Measurements from ENCODE around the gene FAAP20.

- TF ChIP-seq CTCF (IDR thresholded peaks at IDR 0.05) (no peak), POLR2A (IDR thresholded peaks at IDR 0.05) (no peak)
These were observed 42.4 kb upstream of the FAAP20 start for GRCh38 chr1:2236695-2237677.
